Myocyte (in vitro differentiated cells): ENCODE measurements around the gene ARHGEF19. TPM values are rescaled to one million over a fixed set of nuclear protein-coding genes. Genes with fewer than 3 reads are reported as not detected.
"Not testable (repeated sequence)": the region's sequence is repeated elsewhere in the genome, so short reads cannot be mapped to it uniquely, and the experiment has no call there.

Experiments used
- DNase-seq: peaks from one replicate; pipeline ENCODE4 v3.0.0-alpha.2; 2012; ENCODE audit warnings: low read depth
- total RNA-seq: library from RNA; depleted of rRNA; stranded (reverse); fragments of >200 nt; gene quantifications from 2 replicates; pipeline ENCODE4 v1.2.3, GENCODE V29; 2014

Gene ARHGEF19
- total RNA-seq, 1 donor from 2014 or later = 0.67 TPM

GRCh38 chr1:16205891-16206546 lies 6.4 kb downstream of the ARHGEF19 start:
- DNase-seq = no peak

GRCh38 chr1:16205334-16205671 lies 7.1 kb downstream of the ARHGEF19 start:
- DNase-seq = no peak

GRCh38 chr1:16204634-16205333 lies 7.7 kb downstream of the ARHGEF19 start:
- DNase-seq = no peak

GRCh38 chr1:16204216-16204615 lies 8.2 kb downstream of the ARHGEF19 start:
- DNase-seq = no peak

GRCh38 chr1:16203550-16203949 lies 8.9 kb downstream of the ARHGEF19 start:
- DNase-seq = no peak

- no peak for DNase-seq
These were observed 9.9 kb downstream of the ARHGEF19 start for GRCh38 chr1:16202281-16203210.

GRCh38 chr1:16199700-16200099 lies 12.8 kb downstream of the ARHGEF19 start:
- no peak for DNase-seq

- no peak for DNase-seq
These were observed 13.3 kb downstream of the ARHGEF19 start for GRCh38 chr1:16199157-16199501.

GRCh38 chr1:16198444-16199156 lies 13.9 kb downstream of the ARHGEF19 start:
- no peak for DNase-seq

- no peak for DNase-seq
These were observed 15.6 kb downstream of the ARHGEF19 start for GRCh38 chr1:16196874-16197273.

- DNase-seq = not testable (repeated sequence)
These were observed 16.3 kb downstream of the ARHGEF19 start for GRCh38 chr1:16196139-16196538.

- no peak for DNase-seq
These were observed 16.9 kb downstream of the ARHGEF19 start for GRCh38 chr1:16195518-16195905.

GRCh38 chr1:16191916-16192546 lies 20.4 kb downstream of the ARHGEF19 start:
- no peak for DNase-seq

GRCh38 chr1:16191309-16191708 lies 21.1 kb downstream of the ARHGEF19 start:
- no peak for DNase-seq

GRCh38 chr1:16189921-16190621 lies 22.4 kb downstream of the ARHGEF19 start:
- DNase-seq = peak; percentile 83

GRCh38 chr1:16189003-16189402 lies 23.4 kb downstream of the ARHGEF19 start:
- no peak for DNase-seq

GRCh38 chr1:16187748-16188401 lies 24.6 kb downstream of the ARHGEF19 start:
- peak; percentile 69 for DNase-seq

GRCh38 chr1:16186655-16187235 lies 25.7 kb downstream of the ARHGEF19 start:
- no peak for DNase-seq

GRCh38 chr1:16184557-16185303 lies 27.7 kb downstream of the ARHGEF19 start:
- DNase-seq = no peak
